H9 (cell line): ENCODE results near the gene GRAMD1C. TPM values are rescaled to one million over a fixed set of nuclear protein-coding genes. Genes with fewer than 3 reads are reported as not detected.

ENCODE experiments used
- DNase-seq: peaks from one replicate; pipeline ENCODE4 v3.0.0-alpha.2; 2017
- H2AFZ ChIP-seq: one replicate; pipeline ENCODE4 v1.6.1; 2013; ENCODE audit warnings: mild to moderate bottlenecking, low read length, control low read depth, moderate library complexity
- H2AK5ac ChIP-seq: 2 replicates; pipeline ENCODE4 v1.6.1; 2013; ENCODE audit warnings: low read length, control low read depth, mixed read lengths; ENCODE audit not compliant: insufficient read length
- H2BK120ac ChIP-seq: one replicate; pipeline ENCODE4 v1.6.1; 2013; ENCODE audit warnings: low read depth, mild to moderate bottlenecking, low read length, control low read depth, inconsistent platforms; ENCODE audit not compliant: poor library complexity, severe bottlenecking
- H2BK12ac ChIP-seq: 2 replicates; pipeline ENCODE4 v1.6.1; 2013; ENCODE audit warnings: low read length, control low read depth, mixed read lengths, low read depth; ENCODE audit not compliant: insufficient read length
- H2BK15ac ChIP-seq: 2 replicates; pipeline ENCODE4 v1.6.1; 2013; ENCODE audit warnings: low read depth, low read length, control low read depth
- H2BK20ac ChIP-seq: one replicate; pipeline ENCODE4 v1.6.1; 2013; ENCODE audit warnings: low read depth, mild to moderate bottlenecking, low read length, control low read depth, inconsistent platforms; ENCODE audit not compliant: poor library complexity, severe bottlenecking
- H2BK5ac ChIP-seq: 2 replicates; pipeline ENCODE4 v1.6.1; 2013; ENCODE audit warnings: low read length, control low read depth, mixed read lengths; ENCODE audit not compliant: insufficient read length
- H3K14ac ChIP-seq: 2 replicates; pipeline ENCODE4 v1.6.1; 2013; ENCODE audit warnings: low read length, control low read depth; ENCODE audit not compliant: insufficient read depth
- H3K18ac ChIP-seq: 2 replicates; pipeline ENCODE4 v1.6.1; 2013; ENCODE audit warnings: low read depth, mild to moderate bottlenecking, mixed read lengths, low read length, control low read depth; ENCODE audit not compliant: insufficient read length
- H3K23ac ChIP-seq: 2 replicates; pipeline ENCODE4 v1.6.1; 2013; ENCODE audit warnings: low read length, control low read depth, mixed read lengths, low read depth; ENCODE audit not compliant: insufficient read length
- H3K23me2 ChIP-seq: 2 replicates; pipeline ENCODE4 v1.6.1; 2013; ENCODE audit warnings: low read depth, mild to moderate bottlenecking, mixed read lengths, low read length, control low read depth; ENCODE audit not compliant: insufficient read length, poor library complexity, severe bottlenecking
- H3K27ac ChIP-seq: 2 replicates; pipeline ENCODE4 v1.5.1; 2013; ENCODE audit warnings: low read length, control low read depth, mixed read lengths, low read depth; ENCODE audit not compliant: insufficient read length
- H3K27me3 ChIP-seq: 2 replicates; pipeline ENCODE4 v1.6.1; 2013; ENCODE audit warnings: low read length, control low read depth, inconsistent platforms; ENCODE audit not compliant: insufficient read depth
- H3K4ac ChIP-seq: 2 replicates; pipeline ENCODE4 v1.6.1; 2013; ENCODE audit warnings: low read depth, mild to moderate bottlenecking, control low read depth, inconsistent platforms, low read length, moderate library complexity
- H3K4me1 ChIP-seq: 2 replicates; pipeline ENCODE4 v1.6.1; 2013; ENCODE audit warnings: low read length, control low read depth, inconsistent platforms; ENCODE audit not compliant: insufficient read depth
- H3K4me2 ChIP-seq: 2 replicates; pipeline ENCODE4 v1.6.1; 2013; ENCODE audit warnings: low read length, control low read depth, mixed read lengths; ENCODE audit not compliant: insufficient read length, insufficient read depth
- H3K56ac ChIP-seq: 2 replicates; pipeline ENCODE4 v1.6.1; 2013; ENCODE audit warnings: low read depth, mild to moderate bottlenecking, mixed read lengths, low read length, control low read depth; ENCODE audit not compliant: insufficient read length
- H3K79me1 ChIP-seq: 2 replicates; pipeline ENCODE4 v1.6.1; 2013; ENCODE audit warnings: low read depth, mild to moderate bottlenecking, moderate library complexity, low read length, control low read depth, inconsistent platforms; ENCODE audit not compliant: insufficient read depth, poor library complexity, severe bottlenecking
- H3K79me2 ChIP-seq: 2 replicates; pipeline ENCODE4 v1.6.1; 2013; ENCODE audit warnings: low read length, control low read depth, inconsistent platforms; ENCODE audit not compliant: insufficient read depth
- H3K9ac ChIP-seq: 2 replicates; pipeline ENCODE4 v1.6.1; 2013; ENCODE audit warnings: low read length, control low read depth, mixed read lengths; ENCODE audit not compliant: insufficient read length; ENCODE audit errors: extremely low read depth
- H3K9me3 ChIP-seq: one replicate; pipeline ENCODE4 v1.6.1; 2013; ENCODE audit warnings: low read depth, low read length, inconsistent platforms; ENCODE audit not compliant: control insufficient read depth
- H3T11ph ChIP-seq: one replicate; pipeline ENCODE4 v1.6.1; 2013; ENCODE audit warnings: mild to moderate bottlenecking, low read length, control low read depth, inconsistent platforms
- H4K20me1 ChIP-seq: one replicate; pipeline ENCODE4 v1.6.1; 2013; ENCODE audit not compliant: control insufficient read depth, insufficient read length, insufficient read depth
- H4K5ac ChIP-seq: 2 replicates; pipeline ENCODE4 v1.6.1; 2013; ENCODE audit warnings: low read depth, mild to moderate bottlenecking, mixed read lengths, low read length, control low read depth; ENCODE audit not compliant: insufficient read length
- H4K8ac ChIP-seq: replicated peaks from 2 replicates; pipeline ENCODE4 v1.6.1; 2013; ENCODE audit warnings: low read length, control low read depth, mixed read lengths, low read depth; ENCODE audit not compliant: insufficient read length
- H4K91ac ChIP-seq: 2 replicates; pipeline ENCODE4 v1.6.1; 2013; ENCODE audit warnings: low read depth, mild to moderate bottlenecking, moderate library complexity, mixed read lengths, low read length, control low read depth; ENCODE audit not compliant: insufficient read length
- H3K27ac Mint-ChIP-seq, 3 experiments: 2 replicates in 2 of 3; 3 replicates in 1 of 3; pipeline ENCODE4 v1.8.0; 2020 to 2021; ENCODE audit warnings: mixed read lengths in 3 of 3, mild to moderate bottlenecking in 1 of 3, moderate library complexity in 1 of 3
- H3K27me3 Mint-ChIP-seq: 2 replicates; pipeline ENCODE4 v1.8.0; 2021; ENCODE audit warnings: low read depth, mild to moderate bottlenecking, moderate library complexity, mixed read lengths
- H3K36me3 Mint-ChIP-seq, 3 experiments: 2 replicates in 2 of 3; 3 replicates in 1 of 3; pipeline ENCODE4 v1.8.0; 2020 to 2021; ENCODE audit warnings: low read depth in 3 of 3, mixed read lengths in 3 of 3; ENCODE audit not compliant: insufficient read depth in 1 of 3
- H3K4me1 Mint-ChIP-seq, 2 experiments: 2 replicates each; pipeline ENCODE4 v1.8.0; 2020; ENCODE audit warnings: mixed read lengths in 2 of 2
- H3K4me3 Mint-ChIP-seq, 2 experiments: 2 replicates in 1 of 2; 3 replicates in 1 of 2; pipeline ENCODE4 v1.8.0; 2020 to 2021; ENCODE audit warnings: mild to moderate bottlenecking in 2 of 2, mixed read lengths in 2 of 2, moderate library complexity in 1 of 2
- H3K9me3 Mint-ChIP-seq, 2 experiments: 2 replicates in 1 of 2; 3 replicates in 1 of 2; pipeline ENCODE4 v1.8.0; 2020; ENCODE audit warnings: mild to moderate bottlenecking in 2 of 2, mixed read lengths in 2 of 2, moderate library complexity in 1 of 2
- CTCF ChIP-seq: fragments of 200-600 bp; sonication (generic); conservative IDR thresholded peaks from 3 replicates; pipeline ENCODE4 v1.8.0; 2021; ENCODE audit warnings: antibody characterized with exemption, mild to moderate bottlenecking
- WGBS: extraction: QIAGEN DNeasy Blood & Tissue Kit; methylation state at CpG from one replicate; pipeline ENCODE4 v1.1.7; 2013; ENCODE audit warnings: missing lambda C conversion rate, low lambda C conversion rate, mixed read lengths; ENCODE audit not compliant: insufficient read length; ENCODE audit errors: extremely low coverage; 5-methylcytosine and 5-hydroxymethylcytosine counted together
- total RNA-seq: library from RNA; stranded (reverse); gene quantifications from 2 replicates; pipeline ENCODE4 v1.2.1, GENCODE V29; 2021

The GRAMD1C gene
- total RNA-seq, 1 experiment from 2014 or later: 1.8 TPM

- Histone ChIP-seq H4K8ac (peak overlapping the region; percentile 30), H4K5ac (no peak overlapping the region), H3T11ph (no peak overlapping the region), H3K27ac (no peak overlapping the region), H4K91ac (no peak overlapping the region), H3K18ac (no peak overlapping the region), H2AK5ac (no peak overlapping the region), H3K9me3 (no peaks in the 10 kb centered on the region), H2BK120ac (no peak overlapping the region), H2BK20ac (no peak overlapping the region), H4K20me1 (no peaks in the 10 kb centered on the region), H2BK5ac (no peak overlapping the region), H3K23me2 (peaks cover 4% of the 10 kb centered on the region), H3K56ac (no peak overlapping the region), H2AFZ (no peak overlapping the region), H3K27me3 (no peaks in the 10 kb centered on the region), H2BK15ac (no peak overlapping the region), H3K9ac (no peak overlapping the region), H3K14ac (no peak overlapping the region), H3K79me2 (no peaks in the 10 kb centered on the region), H3K23ac (no peak overlapping the region), H3K4me2 (no peak overlapping the region), H2BK12ac (no peak overlapping the region), H3K79me1 (no peaks in the 10 kb centered on the region), H3K4ac (no peak overlapping the region), H3K4me1 (no peaks in the 10 kb centered on the region)
- H3K36me3 Mint-ChIP-seq: no peaks in the 10 kb centered on the region
- peaks cover 0 to 2% of the 10 kb centered on the region in 2 experiments; a peak in 2 of 4 replicates for H3K4me1 Mint-ChIP-seq
- WGBS: no CpG with 5 or more reads among the region's 5 CpGs
- no peaks in the 10 kb centered on the region for H3K9me3 Mint-ChIP-seq
- H3K4me3 Mint-ChIP-seq: no peak overlapping the region
- no peaks in the 10 kb centered on the region for H3K27me3 Mint-ChIP-seq
- DNase-seq: no peak
- no peak for TF ChIP-seq CTCF
- no peak overlapping the region for H3K27ac Mint-ChIP-seq
Measured at GRCh38 chr3:113910966-113911365, 72.4 kb downstream of the GRAMD1C start.
